Measurements from ENCODE around the gene SLC6A19. TPM values are rescaled to one million over a fixed set of nuclear protein-coding genes. Genes with fewer than 3 reads are reported as not detected.
"Not testable (repeated sequence)": the region's sequence is repeated elsewhere in the genome, so short reads cannot be mapped to it uniquely, and the experiment has no call there.

Gene SLC6A19
- polyA plus RNA-seq, 1 of the 3 experiments (the other 2 are of a cell fraction): not detected

- DNase-seq: no peak
- Histone ChIP-seq H3K9me3 (no peaks in the 10 kb centered on the region), H3K9me2 (no peaks in the 10 kb centered on the region), H3K79me2 (ENCODE audit: insufficient read depth) (no peaks in the 10 kb centered on the region), H3F3A (replicated peaks; ENCODE audit: insufficient read depth) (no peaks in the 10 kb centered on the region), H3K4me1 (ENCODE audit: control insufficient read depth in 1 of 2, insufficient read depth in 2 of 2, low read depth in 1 of 2, low read length in 1 of 2) (no peaks in the 10 kb centered on the region), H4K20me1 (ENCODE audit: insufficient read depth) (no peaks in the 10 kb centered on the region), H3K27me3 (ENCODE audit: insufficient read depth) (peaks cover 19% of the 10 kb centered on the region; the same call in 1 of the 2 replicates), H3K27ac (ENCODE audit: low read depth in 2 of 2, low read length in 1 of 2) (no peak overlapping the region), H3K36me3 (replicated peaks in 1 of 2; ENCODE audit: control insufficient read depth in 1 of 2, insufficient read depth in 2 of 2, low read length in 1 of 2) (no peaks in the 10 kb centered on the region), H3K9ac (no peak overlapping the region), H3K4me3 (ENCODE audit: low read depth in 2 of 2, low read length in 1 of 2) (no peak overlapping the region), H3K4me2 (no peak overlapping the region), H2AFZ (ENCODE audit: low read depth) (no peak overlapping the region)
- POLR2A ChIA-PET: no interaction called here
- CTCF ChIA-PET: interaction anchor here (1.0 to 1.3 kb wide), 2 partner anchors 11 to 19 kb away, joined by 3 read pairs; no protein-coding TSS in a partner anchor
- WGBS (ENCODE audit: low lambda C conversion rate): 15% methylated on average over 15 of the region's 15 CpGs
- TF ChIP-seq RAD21 (IDR thresholded peaks at IDR 0.05; ENCODE audit: low read length): no peak
- no peak for TF ChIP-seq EP300 (IDR thresholded peaks at IDR 0.05; ENCODE audit: borderline replicate concordance in 1 of 2, low read depth in 1 of 2, low read length in 1 of 2)
- no peak for TF ChIP-seq TCF12 (IDR thresholded peaks at IDR 0.05)
- no peak for TF ChIP-seq USF1 (IDR thresholded peaks at IDR 0.05; ENCODE audit: borderline replicate concordance, low read depth)
- TF ChIP-seq TAF1 (IDR thresholded peaks at IDR 0.05; ENCODE audit: borderline replicate concordance, low read depth, low read length): no peak
- TF ChIP-seq MAX (IDR thresholded peaks at IDR 0.05; ENCODE audit: low read depth): no peak
- TF ChIP-seq TEAD4 (IDR thresholded peaks at IDR 0.05; ENCODE audit: borderline replicate concordance, insufficient read depth): no peak
- TF ChIP-seq RXRA (IDR thresholded peaks at IDR 0.05; ENCODE audit: borderline replicate concordance, low read depth): no peak
- TF ChIP-seq IRF3 (IDR thresholded peaks at IDR 0.05; ENCODE audit: low read depth, low read length): no peak
- TF ChIP-seq POLR2AphosphoS5 (IDR thresholded peaks at IDR 0.05; ENCODE audit: low read depth, low read length): no peak
- TF ChIP-seq NFIC (IDR thresholded peaks at IDR 0.05; ENCODE audit: borderline replicate concordance): no peak
- TF ChIP-seq PBX3 (IDR thresholded peaks at IDR 0.05): no peak
- TF ChIP-seq CHD2 (IDR thresholded peaks at IDR 0.05; ENCODE audit: low read length, partially characterized antibody): no peak
- TF ChIP-seq NRF1 (IDR thresholded peaks at IDR 0.05; ENCODE audit: low read depth, low read length): no peak
Observed at GRCh38 chr5:1228120-1228519, 26.7 kb downstream of the SLC6A19 start.

- H3K36me3 ChIP-seq (replicated peaks in 1 of 2; ENCODE audit: control insufficient read depth in 1 of 2, insufficient read depth in 2 of 2, low read length in 1 of 2); H3K79me2 ChIP-seq (ENCODE audit: insufficient read depth); CTCF ChIA-PET; H3K4me2 ChIP-seq; H4K20me1 ChIP-seq (ENCODE audit: insufficient read depth); H3K27ac ChIP-seq (ENCODE audit: low read depth in 2 of 2, low read length in 1 of 2); H2AFZ ChIP-seq (ENCODE audit: low read depth); H3K9me3 ChIP-seq; H3K4me1 ChIP-seq (ENCODE audit: control insufficient read depth in 1 of 2, insufficient read depth in 2 of 2, low read depth in 1 of 2, low read length in 1 of 2); H3K9me2 ChIP-seq; DNase-seq; H3K9ac ChIP-seq; POLR2A ChIA-PET; H3K4me3 ChIP-seq (ENCODE audit: low read depth in 2 of 2, low read length in 1 of 2); H3F3A ChIP-seq (replicated peaks; ENCODE audit: insufficient read depth): not testable (repeated sequence)
- WGBS (ENCODE audit: low lambda C conversion rate): 52% methylated on average over 11 of the region's 11 CpGs
- H3K27me3 ChIP-seq (ENCODE audit: insufficient read depth): peaks cover 19% of the 10 kb centered on the region; the same call in 1 of the 2 replicates
Observed at GRCh38 chr5:1229023-1229422, 27.6 kb downstream of the SLC6A19 start.

Measured in SK-N-SH (cell line).